C1 segment of cervical spinal cord (tissue), 14 donors: ENCODE results near the gene NXPE1.
"Not testable (repeated sequence)": the region's sequence is repeated elsewhere in the genome, so short reads cannot be mapped to it uniquely, and the experiment has no call there.

ENCODE experiments used
- DNase-seq, 14 donors: peaks; one replicate each; lab custom pipeline; 2025; lab: John Stamatoyannopoulos, UW

The NXPE1 gene

GRCh38 chr11:114559425-114560310, at the start of gene NXPE1:
NXPE1 (minus strand) TSS chr11:114559881; CDS start chr11:114551201, 8,680 bp downstream.
- no peak for DNase-seq

- no peak for DNase-seq
Observed at GRCh38 chr11:114609429-114609828, 49.7 kb upstream of the NXPE1 start.

DNA sequence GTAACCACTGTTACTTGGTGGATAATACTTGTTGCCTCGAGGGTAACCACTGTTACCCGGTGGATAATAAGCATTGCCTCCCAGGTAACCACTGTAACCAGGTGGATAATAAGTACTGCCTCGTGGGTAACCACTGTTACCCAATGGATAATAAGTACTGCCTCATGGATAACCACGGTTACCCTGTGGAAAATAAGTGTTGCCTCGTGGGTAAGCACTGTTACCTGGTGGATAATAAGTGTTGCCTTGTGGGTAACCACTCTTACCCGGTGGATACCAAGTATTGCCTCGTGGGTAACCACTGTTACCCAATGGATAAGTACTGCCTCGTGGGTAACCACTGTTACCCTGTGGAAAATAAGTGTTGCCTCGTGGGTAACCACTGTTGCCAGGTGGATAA, 48.9 kb upstream of the NXPE1 start:
- not testable (repeated sequence) for DNase-seq

DNA sequence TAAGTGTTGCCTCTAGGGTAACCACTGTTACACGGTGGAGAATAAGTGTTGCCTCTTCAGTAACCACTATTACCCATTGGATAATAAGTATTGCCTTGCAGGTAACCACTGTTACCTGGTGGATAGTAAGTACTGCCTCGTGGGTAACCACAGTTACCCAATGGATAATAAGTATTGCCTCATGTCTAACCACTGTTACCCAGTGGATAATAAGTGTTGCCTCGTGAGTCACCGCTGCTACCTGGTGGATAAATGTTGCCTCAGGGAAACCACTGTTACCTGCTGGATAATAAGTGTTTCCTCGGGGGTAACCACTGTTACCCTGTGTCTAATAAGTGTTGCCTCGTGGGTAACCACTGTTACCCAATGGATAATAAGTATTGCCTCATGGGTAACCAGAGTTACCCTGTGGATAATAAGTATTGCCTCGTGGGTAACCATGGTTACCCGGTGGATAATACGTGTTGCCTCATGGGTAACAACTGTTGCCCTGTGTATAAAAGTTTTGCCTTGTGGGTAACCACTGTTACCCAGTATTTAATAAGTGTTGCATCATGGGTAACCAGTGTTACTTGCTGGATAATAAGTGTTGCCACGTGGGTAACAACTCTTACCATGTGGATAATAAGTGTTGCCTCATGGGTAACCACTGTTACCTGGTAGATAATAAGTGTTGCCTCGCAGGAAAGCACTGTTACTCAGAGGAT, 48.2 kb upstream of the NXPE1 start:
- DNase-seq: no peak

GRCh38 chr11:114606802-114607075, 47.1 kb upstream of the NXPE1 start:
- not testable (repeated sequence) for DNase-seq

- DNase-seq: no peak
Observed at GRCh38 chr11:114606003-114606801, 46.5 kb upstream of the NXPE1 start.

DNA sequence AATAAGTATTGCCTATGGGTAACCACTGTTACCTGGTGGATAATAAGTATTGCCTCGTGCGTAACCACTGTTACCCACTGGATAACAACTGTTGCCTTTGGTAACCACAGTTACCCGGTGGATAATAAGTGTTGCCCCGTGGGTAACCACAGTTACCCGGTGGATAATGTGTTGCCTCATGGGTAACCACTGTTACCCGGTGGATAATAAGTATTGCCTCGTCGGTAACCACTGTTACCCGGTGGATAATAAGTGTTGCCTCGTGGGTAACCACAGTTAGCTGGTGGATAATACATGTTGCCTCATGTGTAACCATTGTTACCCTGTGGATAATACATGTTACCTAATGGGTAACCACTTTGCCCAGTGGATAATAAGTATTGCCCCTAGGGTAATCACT, 45.7 kb upstream of the NXPE1 start:
- no peak for DNase-seq

DNA sequence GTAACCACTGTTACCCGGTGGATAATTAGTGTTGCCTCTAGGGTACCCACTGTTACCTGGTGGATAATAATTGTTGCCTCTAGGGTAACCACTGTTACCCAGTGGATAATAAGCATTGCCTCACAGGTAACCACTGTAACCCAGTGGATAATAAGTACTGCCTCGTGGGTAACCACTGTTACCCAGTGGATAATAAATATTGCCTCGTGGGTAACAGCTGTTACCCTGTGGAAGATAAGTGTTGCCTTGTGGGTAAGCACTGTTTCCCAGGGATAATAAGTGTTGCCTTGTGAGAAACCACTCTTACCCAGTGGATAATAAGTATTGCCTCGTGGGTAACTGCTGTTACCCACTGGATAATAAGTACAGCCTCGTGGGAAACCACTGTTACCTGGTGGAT, 45.2 kb upstream of the NXPE1 start:
- DNase-seq: no peak

GRCh38 chr11:114604179-114604813, 44.6 kb upstream of the NXPE1 start:
- DNase-seq: no peak

- DNase-seq: not testable (repeated sequence)
Observed at GRCh38 chr11:114603151-114603550, 43.5 kb upstream of the NXPE1 start.

DNA sequence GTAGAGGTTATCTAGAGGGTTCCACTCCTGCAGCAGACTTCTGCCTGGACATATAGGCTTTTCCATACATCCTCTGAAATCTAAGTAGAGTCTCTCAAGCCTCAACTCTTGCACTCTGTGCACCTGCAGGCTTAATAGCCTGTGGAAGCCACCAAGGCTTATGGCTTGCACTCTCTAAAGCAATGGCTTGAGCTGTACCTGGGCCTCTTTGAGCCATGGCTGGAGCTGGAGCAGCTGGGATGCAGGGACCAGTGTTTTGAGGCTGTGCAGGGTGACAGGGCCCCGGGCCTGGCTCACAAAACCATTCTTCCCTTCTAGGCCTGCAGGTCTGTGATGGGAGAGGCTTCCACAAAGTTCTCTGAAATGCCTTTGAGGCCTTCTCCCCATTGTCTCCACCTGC, 38.8 kb upstream of the NXPE1 start:
- DNase-seq: no peak

DNA sequence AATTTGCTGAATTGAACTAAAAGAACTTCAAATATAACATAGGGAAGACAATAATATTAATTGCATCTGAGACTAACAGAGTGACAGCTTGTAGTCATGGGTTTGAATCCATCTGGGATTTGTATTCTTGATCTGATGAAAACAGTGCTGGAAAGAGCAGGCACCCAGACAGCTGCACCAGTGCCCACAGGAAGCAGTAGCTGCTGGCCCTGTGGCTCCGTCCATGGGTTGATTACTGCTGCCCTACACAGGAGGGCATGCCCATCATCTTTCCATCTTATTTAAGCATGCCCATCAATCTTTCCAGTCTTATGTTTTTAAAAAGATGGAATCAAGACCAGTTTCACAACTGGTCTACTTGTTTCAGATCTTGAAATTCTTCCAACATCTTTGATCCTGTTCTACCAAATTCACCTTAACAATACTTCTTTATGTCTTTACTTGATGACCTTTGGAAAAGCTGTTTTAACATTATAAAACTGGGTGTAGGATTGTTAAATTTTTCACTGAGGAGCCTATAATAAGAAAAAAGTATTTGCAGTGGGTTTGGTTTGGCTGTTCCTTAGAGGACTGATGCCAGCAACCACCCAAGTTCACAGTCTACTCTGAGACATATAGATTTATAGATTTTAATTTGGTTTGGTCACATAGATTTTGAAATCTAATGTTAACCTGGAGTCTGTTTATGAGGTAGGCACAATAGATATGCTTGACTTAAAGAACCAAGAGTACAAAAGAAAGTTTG, 36.7 kb upstream of the NXPE1 start:
- DNase-seq: no peak

- no peak for DNase-seq
Observed at GRCh38 chr11:114595571-114595970, 35.9 kb upstream of the NXPE1 start, which contains the start of gene NXPE4. NXPE4 (minus strand) TSS chr11:114595786; CDS start chr11:114594759, 1,027 bp downstream.

DNA sequence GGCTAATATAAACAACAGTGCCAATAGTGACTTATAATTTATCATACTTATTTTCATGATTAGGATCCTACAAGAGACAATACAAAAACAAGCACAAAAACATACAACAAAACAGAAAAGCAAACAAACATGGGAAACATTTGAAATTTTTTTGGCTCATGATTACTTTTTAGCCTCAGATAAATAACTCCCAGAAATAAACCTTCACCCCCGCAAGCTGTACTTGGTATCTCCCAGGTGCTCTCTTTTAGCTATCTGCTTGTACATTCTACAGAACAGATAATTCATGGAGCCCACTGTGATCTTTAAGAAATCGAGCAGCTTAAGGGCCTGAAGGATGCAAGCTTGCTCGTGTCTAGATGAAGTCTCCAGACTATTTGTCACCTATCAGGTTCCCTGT, 35.0 kb upstream of the NXPE1 start:
- no peak for DNase-seq

DNA sequence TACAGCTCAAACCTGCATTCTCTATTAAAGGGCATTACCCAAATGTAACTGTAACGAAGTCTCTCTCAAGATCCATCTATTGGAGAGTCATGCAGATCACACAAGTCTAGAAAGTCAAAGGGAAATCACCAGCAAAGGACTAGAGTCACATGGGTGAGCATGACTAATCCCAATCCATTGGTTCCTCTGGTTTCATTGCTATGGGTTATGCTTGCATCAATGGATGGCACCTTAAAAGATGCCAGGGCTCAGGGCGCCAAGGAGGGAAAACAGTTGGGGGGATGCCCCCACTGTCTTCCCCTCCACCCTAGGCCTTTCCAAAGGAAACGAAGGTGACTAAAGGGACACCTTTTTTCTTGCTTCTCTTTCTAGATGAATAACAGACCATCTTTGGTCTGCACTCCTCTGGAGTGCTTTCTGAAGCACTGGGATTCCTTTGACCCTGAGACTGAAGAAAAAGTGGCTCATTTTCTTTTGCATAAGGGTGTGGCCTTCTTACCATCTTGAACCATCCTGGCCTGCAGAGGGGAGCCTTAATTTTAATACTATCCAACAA, 27.8 kb upstream of the NXPE1 start:
- no peak for DNase-seq

DNA sequence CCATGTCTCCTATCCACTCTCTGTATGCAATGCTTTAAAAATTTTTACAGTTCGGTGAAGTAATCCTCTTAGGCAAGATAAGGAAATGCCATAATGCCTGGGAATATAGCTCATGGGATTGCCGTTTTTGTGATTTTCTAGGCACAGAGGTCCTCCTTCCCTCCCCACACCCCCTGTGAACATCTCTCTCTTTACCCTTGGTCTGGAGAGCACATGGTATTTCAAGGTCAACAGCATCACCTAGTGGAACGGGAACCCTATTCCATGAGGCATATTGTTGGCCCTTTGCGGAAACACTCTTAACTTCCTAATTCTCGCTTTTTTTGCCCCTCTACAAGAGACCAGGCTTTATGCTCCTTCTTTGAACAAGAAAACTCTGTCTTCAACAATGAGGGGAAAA, 27.1 kb upstream of the NXPE1 start:
- no peak for DNase-seq

DNA sequence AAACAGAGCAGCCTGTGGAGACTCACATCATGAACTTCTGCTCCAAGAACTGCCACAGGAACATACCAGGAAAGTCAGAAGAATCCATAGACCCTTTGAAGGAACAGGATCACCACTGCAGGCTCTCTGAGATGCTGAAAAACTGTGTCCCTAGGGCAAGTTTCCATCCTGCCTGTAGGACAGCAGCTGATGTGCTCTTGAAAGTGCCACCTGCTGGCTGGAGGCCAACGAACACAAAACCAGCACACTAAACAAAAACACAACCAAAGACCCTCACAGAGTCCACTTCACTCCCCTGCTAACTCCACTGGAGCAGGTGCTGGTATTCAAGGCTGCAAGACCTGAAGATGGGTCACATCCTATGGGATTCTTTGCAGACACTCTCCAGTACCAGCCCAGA, 12.0 kb upstream of the NXPE1 start:
- DNase-seq: no peak

DNA sequence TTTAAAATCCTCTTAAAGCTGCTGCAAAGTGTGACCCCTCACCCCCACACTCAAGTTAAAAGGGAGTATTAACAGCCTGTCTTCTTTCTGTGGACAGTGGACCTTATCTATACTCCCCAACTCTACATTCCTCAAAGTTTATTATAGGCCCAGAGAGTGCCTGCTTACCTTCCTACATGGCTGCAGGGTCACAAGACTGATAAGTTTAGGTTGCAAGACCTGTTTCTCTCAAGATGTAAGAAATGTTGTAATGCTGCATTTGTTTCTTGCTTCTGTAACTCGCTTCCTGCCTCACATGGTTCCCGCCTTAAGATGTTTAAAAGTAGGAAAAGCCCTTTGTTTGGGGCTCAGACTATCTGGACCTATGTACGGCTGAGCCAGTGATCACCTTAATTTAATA, 10.1 kb upstream of the NXPE1 start:
- DNase-seq: no peak

DNA sequence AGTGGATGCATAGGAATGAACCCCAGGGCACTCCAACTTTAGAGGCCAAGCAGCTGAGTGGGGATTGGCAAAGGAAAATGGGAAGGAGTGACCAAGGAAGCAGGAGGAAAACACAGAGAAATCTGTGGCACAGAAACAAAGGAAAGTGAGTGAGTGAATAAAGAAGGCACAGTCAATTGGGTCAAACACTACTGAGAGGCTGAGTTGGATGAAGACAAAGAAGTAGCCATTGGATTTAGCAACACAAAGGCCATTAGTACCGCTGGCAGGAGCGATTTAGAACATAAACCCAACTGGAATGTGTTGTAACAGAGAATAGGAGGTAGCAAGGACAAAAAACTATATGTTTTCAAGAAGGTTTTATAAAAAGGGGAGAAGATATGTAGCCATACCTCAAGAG, 6.6 kb upstream of the NXPE1 start:
- DNase-seq: no peak

DNA sequence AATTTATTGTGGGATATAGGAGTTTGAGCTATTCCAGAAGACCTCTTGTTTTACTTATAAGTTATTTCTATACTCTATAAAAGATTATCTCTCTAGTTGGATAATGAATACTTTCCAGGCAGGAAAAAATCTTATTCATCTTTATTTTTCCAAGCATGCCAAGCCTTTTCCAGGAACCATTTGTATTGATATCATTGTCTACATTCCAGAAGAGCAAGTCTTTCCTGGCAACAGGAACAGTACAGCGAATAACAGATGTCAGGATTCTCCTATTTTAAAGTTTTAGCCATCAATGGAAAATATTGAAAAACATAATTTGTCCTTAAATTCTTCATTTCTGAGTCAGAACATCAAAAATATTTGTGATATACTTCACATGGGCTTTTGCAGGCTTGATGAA, 5.2 kb upstream of the NXPE1 start:
- DNase-seq: no peak

GRCh38 chr11:114563077-114563476, 3.4 kb upstream of the NXPE1 start:
- no peak for DNase-seq
